Endothelial cell (in vitro differentiated cells): ENCODE results near the gene CACNB4. TPM values are rescaled to one million over a fixed set of nuclear protein-coding genes. Genes with fewer than 3 reads are reported as not detected.

ENCODE experiments used
- DNase-seq: peaks from one replicate; pipeline ENCODE4 v3.0.0; 2021; ENCODE audit warnings: low spot score
- H3K27ac Mint-ChIP-seq: one replicate; pipeline ENCODE4 v1.8.0; 2021; ENCODE audit warnings: mixed read lengths, inconsistent platforms; ENCODE audit not compliant: unreplicated experiment
- H3K27me3 Mint-ChIP-seq: one replicate; pipeline ENCODE4 v1.8.0; 2021; ENCODE audit warnings: mild to moderate bottlenecking, moderate library complexity, mixed read lengths, inconsistent platforms; ENCODE audit not compliant: unreplicated experiment
- H3K36me3 Mint-ChIP-seq: one replicate; pipeline ENCODE4 v1.8.0; 2021; ENCODE audit warnings: mild to moderate bottlenecking, low read depth, mixed read lengths, inconsistent platforms; ENCODE audit not compliant: unreplicated experiment
- H3K4me1 Mint-ChIP-seq: one replicate; pipeline ENCODE4 v1.8.0; 2021; ENCODE audit warnings: mild to moderate bottlenecking, mixed read lengths, inconsistent platforms; ENCODE audit not compliant: unreplicated experiment
- H3K4me3 Mint-ChIP-seq: one replicate; pipeline ENCODE4 v1.8.0; 2021; ENCODE audit warnings: mild to moderate bottlenecking, mixed read lengths, inconsistent platforms; ENCODE audit not compliant: unreplicated experiment
- H3K9me3 Mint-ChIP-seq: one replicate; pipeline ENCODE4 v1.8.0; 2021; ENCODE audit warnings: mixed read lengths, inconsistent platforms; ENCODE audit not compliant: unreplicated experiment
- CTCF ChIP-seq: fragments of 200-600 bp; sonication (generic); IDR thresholded peaks from one replicate; pipeline ENCODE4 v1.5.0; 2021; ENCODE audit warnings: antibody characterized with exemption; ENCODE audit not compliant: unreplicated experiment
- total RNA-seq: library from RNA; stranded (reverse); fragmentation: NEBNext Ultra II Directional; extraction: Animal tissue kit (Norgen Biotek cat#: 25700); gene quantifications from one replicate; pipeline ENCODE4 v1.2.1, GENCODE V29; 2021; ENCODE audit not compliant: unreplicated experiment

Gene CACNB4
- total RNA-seq, 1 donor from 2014 or later, result 1.5 TPM

DNA sequence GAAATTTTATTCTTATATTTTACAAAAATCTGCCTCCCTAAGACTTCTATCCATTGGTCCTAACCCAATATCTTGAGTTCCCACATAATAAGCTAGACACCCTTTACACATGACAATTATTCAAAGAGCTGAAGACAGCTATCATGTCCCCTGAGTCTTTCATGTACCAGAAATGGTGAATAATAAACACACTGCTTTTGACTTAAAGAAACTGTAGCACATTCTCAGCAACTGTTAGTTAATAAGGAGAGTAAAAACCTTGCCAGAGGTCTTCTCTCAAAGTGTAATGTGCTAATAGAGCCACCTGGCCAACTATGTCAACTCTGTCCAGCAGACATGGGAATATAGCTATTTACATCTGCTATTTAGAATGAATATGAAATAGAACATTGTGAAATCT, 160.9 kb downstream of the CACNB4 start:
- H3K4me1 Mint-ChIP-seq, result no peaks in the 10 kb centered on the region
- H3K27me3 Mint-ChIP-seq, result no peaks in the 10 kb centered on the region
- peaks cover 6% of the 10 kb centered on the region for H3K36me3 Mint-ChIP-seq
- no peak for DNase-seq
- no peak overlapping the region for H3K4me3 Mint-ChIP-seq
- H3K27ac Mint-ChIP-seq, result no peak overlapping the region
- no peak for TF ChIP-seq CTCF
- H3K9me3 Mint-ChIP-seq, result peaks cover 4% of the 10 kb centered on the region

GRCh38 chr2:151936626-151937025, 162.2 kb downstream of the CACNB4 start:
- no peaks in the 10 kb centered on the region for H3K36me3 Mint-ChIP-seq
- H3K27me3 Mint-ChIP-seq, result no peaks in the 10 kb centered on the region
- no peak for DNase-seq
- no peak overlapping the region for H3K4me3 Mint-ChIP-seq
- no peaks in the 10 kb centered on the region for H3K4me1 Mint-ChIP-seq
- H3K27ac Mint-ChIP-seq, result no peak overlapping the region
- TF ChIP-seq CTCF, result no peak
- H3K9me3 Mint-ChIP-seq, result no peaks in the 10 kb centered on the region

DNA sequence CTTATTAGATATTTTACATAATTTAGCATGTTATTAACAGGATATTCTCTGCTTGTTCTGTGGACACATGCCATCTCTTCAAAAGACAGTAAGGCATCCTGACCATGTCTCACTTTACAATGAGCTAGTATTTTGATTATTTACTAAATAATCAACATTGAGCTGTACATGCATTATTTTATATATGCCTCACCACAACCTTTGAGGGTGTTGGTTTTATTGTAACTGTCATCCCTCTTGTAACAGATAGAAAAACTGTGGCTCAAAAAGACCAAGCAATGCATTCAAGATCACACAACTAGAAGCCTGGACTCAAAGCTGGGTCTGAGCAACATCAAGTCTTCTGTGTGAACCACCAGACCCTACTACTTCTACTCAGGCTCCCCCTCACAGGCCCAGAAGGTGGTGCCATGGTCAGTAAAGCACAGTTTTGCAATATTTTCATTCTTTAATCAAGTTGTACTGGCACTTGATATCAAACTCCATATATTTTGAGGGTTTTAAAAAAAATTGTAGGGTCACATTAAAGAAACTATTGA, 165.5 kb downstream of the CACNB4 start:
- Mint-ChIP-seq H3K4me3 (no peak overlapping the region), H3K36me3 (no peaks in the 10 kb centered on the region)

DNA sequence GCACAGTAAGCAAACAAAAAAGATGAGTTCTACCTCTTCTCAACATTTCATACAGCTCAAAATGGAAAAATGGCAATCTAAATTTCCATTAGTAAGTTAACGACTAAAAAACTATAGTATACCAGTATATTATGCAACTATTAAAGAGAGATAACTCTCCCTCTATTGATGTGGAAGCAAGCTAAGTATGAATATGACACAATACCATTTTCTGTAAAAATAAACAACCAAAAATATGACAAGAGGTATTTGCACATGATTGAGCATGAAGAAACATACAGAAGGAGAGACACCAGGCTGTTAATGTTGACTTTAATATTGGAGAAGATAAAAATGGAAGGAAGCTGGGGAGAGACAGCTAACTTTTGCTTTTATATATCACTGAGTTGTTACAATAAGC, 167.1 kb downstream of the CACNB4 start:
- Mint-ChIP-seq H3K4me1 (no peaks in the 10 kb centered on the region), H3K27ac (no peak overlapping the region), H3K9me3 (no peaks in the 10 kb centered on the region), H3K27me3 (no peaks in the 10 kb centered on the region), H3K4me3 (no peak overlapping the region), H3K36me3 (no peaks in the 10 kb centered on the region)
- TF ChIP-seq CTCF, result no peak
- DNase-seq, result no peak

More for the DNA sequence above, 165.5 kb downstream of the CACNB4 start:
- Mint-ChIP-seq H3K27me3 (no peaks in the 10 kb centered on the region), H3K27ac (no peak overlapping the region), H3K4me1 (no peaks in the 10 kb centered on the region), H3K9me3 (no peaks in the 10 kb centered on the region)
- DNase-seq, result no peak
- no peak for TF ChIP-seq CTCF

DNA sequence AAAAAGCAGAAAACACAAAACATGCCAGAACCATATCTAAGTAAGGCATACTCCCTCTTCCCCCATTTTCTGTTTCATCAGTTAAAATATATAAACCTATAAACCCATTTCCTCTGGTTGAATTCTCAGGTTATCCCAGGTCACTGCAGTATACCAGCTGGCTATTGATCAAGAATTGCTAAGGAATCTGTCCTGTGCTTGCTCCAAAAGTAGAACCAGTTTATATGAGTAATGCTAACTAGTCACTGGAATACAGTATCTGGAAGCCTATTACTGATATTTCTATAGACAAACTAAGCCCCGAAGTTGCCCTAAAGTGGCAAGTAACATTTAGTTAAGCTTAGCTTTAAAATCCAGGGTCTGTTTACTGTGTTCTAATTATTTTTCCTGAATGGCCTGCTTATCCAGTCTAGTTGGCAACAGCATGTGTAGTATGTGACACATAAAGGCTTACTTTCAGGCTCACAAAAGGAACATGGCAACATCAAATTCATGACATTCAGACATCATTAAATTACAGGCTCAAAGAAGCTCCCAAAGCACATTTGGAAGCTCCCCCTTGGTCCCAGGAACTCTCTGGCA, 167.7 kb downstream of the CACNB4 start:
- no peaks in the 10 kb centered on the region for H3K4me1 Mint-ChIP-seq
- H3K9me3 Mint-ChIP-seq, result no peaks in the 10 kb centered on the region
- no peak overlapping the region for H3K27ac Mint-ChIP-seq
- DNase-seq, result no peak
- TF ChIP-seq CTCF, result no peak
- no peaks in the 10 kb centered on the region for H3K27me3 Mint-ChIP-seq
- no peak overlapping the region for H3K4me3 Mint-ChIP-seq
- no peaks in the 10 kb centered on the region for H3K36me3 Mint-ChIP-seq
